Jurkat, Clone E6-1 (cell line): Measurements from ENCODE around the gene LCP1.
"Not testable (repeated sequence)": the region's sequence is repeated elsewhere in the genome, so short reads cannot be mapped to it uniquely, and the experiment has no call there.

Experiments used
- DNase-seq: peaks from one replicate; pipeline ENCODE4 v3.0.0-alpha.2; 2011; ENCODE audit warnings: low read depth, low spot score
- H3K4me3 ChIP-seq: 2 replicates; pipeline ENCODE4 v1.5.1; 2011; ENCODE audit warnings: mild to moderate bottlenecking, low read length, control low read depth, moderate library complexity

The LCP1 gene

GRCh38 chr13:46165485-46166223 is 16.3 kb downstream of the LCP1 start:
- DNase-seq: no peak
- H3K4me3 ChIP-seq: no peak overlapping the region

- H3K4me3 ChIP-seq: no peak overlapping the region
- DNase-seq: no peak
Observed at GRCh38 chr13:46164661-46165060, 17.3 kb downstream of the LCP1 start.

- not testable (repeated sequence) for H3K4me3 ChIP-seq, DNase-seq
Observed at GRCh38 chr13:46162741-46163140, 19.2 kb downstream of the LCP1 start.

- no peak overlapping the region for H3K4me3 ChIP-seq
- DNase-seq: peak; percentile 71
Observed at GRCh38 chr13:46160471-46161066, 21.4 kb downstream of the LCP1 start.

GRCh38 chr13:46160065-46160464 is 21.9 kb downstream of the LCP1 start:
- no peak for DNase-seq

GRCh38 chr13:46158983-46159382 is 23.0 kb downstream of the LCP1 start:
- no peak overlapping the region for H3K4me3 ChIP-seq
- DNase-seq: no peak

More at GRCh38 chr13:46160065-46160464, 21.9 kb downstream of the LCP1 start:
- no peak overlapping the region for H3K4me3 ChIP-seq

GRCh38 chr13:46158222-46158621 is 23.8 kb downstream of the LCP1 start:
- H3K4me3 ChIP-seq: no peak overlapping the region
- DNase-seq: no peak

GRCh38 chr13:46154136-46154801 is 27.7 kb downstream of the LCP1 start:
- no peak overlapping the region for H3K4me3 ChIP-seq
- no peak for DNase-seq

- no peak overlapping the region for H3K4me3 ChIP-seq
- DNase-seq: no peak
Observed at GRCh38 chr13:46152627-46153328, 29.2 kb downstream of the LCP1 start.

- no peak overlapping the region for H3K4me3 ChIP-seq
- no peak for DNase-seq
Observed at GRCh38 chr13:46150134-46150693, 31.8 kb downstream of the LCP1 start.

- no peak for DNase-seq
- no peak overlapping the region for H3K4me3 ChIP-seq
Observed at GRCh38 chr13:46149272-46150133, 32.5 kb downstream of the LCP1 start.

GRCh38 chr13:46146898-46147297 is 35.1 kb downstream of the LCP1 start:
- H3K4me3 ChIP-seq: no peak overlapping the region
- DNase-seq: no peak

- no peak for DNase-seq
- no peak overlapping the region for H3K4me3 ChIP-seq
Observed at GRCh38 chr13:46145950-46146349, 36.0 kb downstream of the LCP1 start.

- H3K4me3 ChIP-seq: no peak overlapping the region
- DNase-seq: no peak
Observed at GRCh38 chr13:46145135-46145534, 36.8 kb downstream of the LCP1 start.

- no peak overlapping the region for H3K4me3 ChIP-seq
- DNase-seq: no peak
Observed at GRCh38 chr13:46143184-46143701, 38.7 kb downstream of the LCP1 start.

- DNase-seq: no peak
- no peak overlapping the region for H3K4me3 ChIP-seq
Observed at GRCh38 chr13:46142776-46143175, 39.2 kb downstream of the LCP1 start.

- no peak overlapping the region for H3K4me3 ChIP-seq
- DNase-seq: no peak
Observed at GRCh38 chr13:46140044-46140443, 41.9 kb downstream of the LCP1 start.

GRCh38 chr13:46137627-46138317 is 44.2 kb downstream of the LCP1 start:
- no peak for DNase-seq
- no peak overlapping the region for H3K4me3 ChIP-seq
